GM12865 (cell line): ENCODE results near the gene FRAS1.

Experiments
- DNase-seq: peaks from one replicate; pipeline ENCODE4 v3.0.0; 2010; ENCODE audit warnings: low read depth
- H3K4me3 ChIP-seq: 2 replicates; pipeline ENCODE4 v1.5.1; 2011; ENCODE audit warnings: mild to moderate bottlenecking, low read depth, low read length, control low read depth
- CTCF ChIP-seq: IDR thresholded peaks from 2 replicates; pipeline ENCODE4 v1.5.1; 2011; ENCODE audit warnings: low read length, control low read depth, low read depth, inconsistent platforms; ENCODE audit not compliant: insufficient read depth; ENCODE audit errors: missing control alignments

The FRAS1 gene

GRCh38 chr4:78058591-78059523 lies 1.7 kb downstream of the FRAS1 start:
- TF ChIP-seq CTCF, result no peak
- peak overlapping the region; percentile 42 for H3K4me3 ChIP-seq
- DNase-seq, result no peak

- peak; percentile 49 for TF ChIP-seq CTCF
- no peak overlapping the region for H3K4me3 ChIP-seq
- DNase-seq, result peak; percentile 57
Measured at GRCh38 chr4:78059524-78059889, 2.4 kb downstream of the FRAS1 start.

GRCh38 chr4:78059938-78060337 lies 2.8 kb downstream of the FRAS1 start:
- TF ChIP-seq CTCF, result no peak
- no peak for DNase-seq
- H3K4me3 ChIP-seq, result no peak overlapping the region

GRCh38 chr4:78061939-78062570 lies 4.9 kb downstream of the FRAS1 start:
- H3K4me3 ChIP-seq, result no peak overlapping the region
- no peak for TF ChIP-seq CTCF
- DNase-seq, result no peak

GRCh38 chr4:78065508-78066192 lies 8.5 kb downstream of the FRAS1 start:
- no peak for TF ChIP-seq CTCF
- no peak overlapping the region for H3K4me3 ChIP-seq
- DNase-seq, result no peak

GRCh38 chr4:78068481-78068880 lies 11.4 kb downstream of the FRAS1 start:
- no peak overlapping the region for H3K4me3 ChIP-seq
- no peak for TF ChIP-seq CTCF
- no peak for DNase-seq
